ENCODE measurements around the gene ANKRD45.
"Not testable (repeated sequence)": the region's sequence is repeated elsewhere in the genome, so short reads cannot be mapped to it uniquely, and the experiment has no call there.

ANKRD45 gene

DNA sequence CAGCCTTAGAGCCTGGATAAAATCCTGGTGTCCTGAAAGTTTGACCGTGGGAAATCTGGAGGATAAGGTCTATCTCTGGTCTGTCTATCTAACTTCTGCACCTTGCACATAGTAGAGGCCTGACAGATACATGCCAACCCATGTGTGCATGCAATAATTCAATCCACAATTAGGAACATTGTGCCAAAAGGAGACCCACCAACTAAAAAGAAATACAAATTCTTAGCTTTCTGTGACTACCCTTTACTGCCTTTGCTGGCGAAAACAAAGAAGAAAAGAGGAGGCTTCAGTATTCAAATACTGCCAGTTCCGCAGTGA lies 44.7 kb upstream of the ANKRD45 start:
- CTCF ChIA-PET, result interaction anchor here (1.2 kb wide), 1 partner anchor 285 kb away, joined by 3 read pairs; no protein-coding TSS in a partner anchor
- POLR2A ChIA-PET, result interaction anchor here (0.6 to 1.4 kb wide), 10 partner anchors 9 to 289 kb away, joined by 3 to 9 read pairs (median 4); partner anchors contain the start of genes CENPL and DARS2
- no peak for TF ChIP-seq TARDBP (IDR thresholded peaks at IDR 0.05)
- peak; percentile 84; the same call in 1 of the 2 replicates for TF ChIP-seq L3MBTL2 (conservative IDR thresholded peaks at IDR 0.05)
- no peak for DNase-seq (ENCODE audit: extremely low spot score)

- POLR2A ChIA-PET, result no interaction called here
- TF ChIP-seq LEF1 (IDR thresholded peaks at IDR 0.05; ENCODE audit: borderline replicate concordance) (no peak), FOXA1 (IDR thresholded peaks at IDR 0.05) (no peak), FOXM1 (IDR thresholded peaks at IDR 0.05; ENCODE audit: borderline replicate concordance) (no peak), L3MBTL2 (conservative IDR thresholded peaks at IDR 0.05) (no peak), PKNOX1 (IDR thresholded peaks at IDR 0.05) (no peak), ZNF384 (IDR thresholded peaks at IDR 0.05) (no peak), TARDBP (IDR thresholded peaks at IDR 0.05) (no peak), SP1 (IDR thresholded peaks at IDR 0.05) (no peak), SUZ12 (IDR thresholded peaks at IDR 0.05) (no peak), FOXK2 (IDR thresholded peaks at IDR 0.05) (no peak), NFRKB (IDR thresholded peaks at IDR 0.05) (no peak), BHLHE40 (IDR thresholded peaks at IDR 0.05; ENCODE audit: borderline replicate concordance) (no peak)
- no peak for DNase-seq (ENCODE audit: extremely low spot score)
- CTCF ChIA-PET, result no interaction called here
Observed at GRCh38 chr1:173708787-173709186, 39.1 kb upstream of the ANKRD45 start.

DNA sequence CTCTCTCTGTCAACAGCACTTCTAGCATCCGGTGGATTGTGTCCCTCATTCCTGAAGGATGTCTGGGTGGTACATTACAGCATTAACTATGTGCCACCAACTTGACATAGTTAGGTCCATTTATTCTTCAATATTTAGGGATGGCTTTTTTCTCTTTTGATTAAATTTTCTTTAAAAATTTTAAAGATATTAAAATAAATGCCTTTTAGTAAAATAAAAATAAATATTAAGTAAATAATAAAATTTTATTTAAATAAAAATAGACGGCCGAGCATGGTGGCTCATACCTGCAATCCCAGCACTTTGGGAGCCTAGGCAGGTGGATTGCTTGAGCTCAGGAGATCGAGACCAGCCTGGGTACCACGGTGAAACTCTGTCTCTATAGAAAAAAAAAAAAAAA lies 35.5 kb upstream of the ANKRD45 start:
- no peak for DNase-seq (ENCODE audit: extremely low spot score)
- ChIA-PET CTCF (no interaction called here), POLR2A (no interaction called here)
- TF ChIP-seq BHLHE40 (IDR thresholded peaks at IDR 0.05; ENCODE audit: borderline replicate concordance) (no peak), NFRKB (IDR thresholded peaks at IDR 0.05) (no peak), FOXA1 (IDR thresholded peaks at IDR 0.05) (no peak), ARNT (IDR thresholded peaks at IDR 0.05) (no peak), PKNOX1 (IDR thresholded peaks at IDR 0.05) (no peak)

DNA sequence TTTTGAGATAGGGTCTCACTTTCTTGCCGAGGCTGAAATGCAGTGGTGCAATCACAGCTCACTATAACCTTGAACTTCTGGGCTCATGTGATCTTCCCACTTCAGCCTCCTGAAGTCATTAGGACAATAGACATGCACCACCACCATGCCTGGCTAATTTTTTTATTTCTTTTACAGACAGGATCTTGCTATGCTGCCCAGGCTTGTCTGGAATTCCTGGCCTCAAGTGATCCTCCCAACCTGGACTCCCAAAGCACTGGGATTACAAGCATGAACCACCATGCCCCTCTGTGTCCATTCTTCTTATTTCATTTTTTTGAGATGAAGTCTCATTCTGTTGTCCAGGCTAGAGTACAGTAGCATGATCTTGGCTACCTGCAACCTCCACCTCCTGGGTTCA lies 33.1 kb upstream of the ANKRD45 start:
- ChIA-PET POLR2A (no interaction called here), CTCF (interaction anchor here (0.6 kb wide), 1 partner anchor 19 kb away, joined by 3 read pairs; no protein-coding TSS in a partner anchor)
- TF ChIP-seq FOXM1 (IDR thresholded peaks at IDR 0.05; ENCODE audit: borderline replicate concordance) (no peak), SP1 (IDR thresholded peaks at IDR 0.05) (no peak), HDGF (IDR thresholded peaks at IDR 0.05; ENCODE audit: borderline replicate concordance) (no peak), ARNT (IDR thresholded peaks at IDR 0.05) (no peak), ELF4 (IDR thresholded peaks at IDR 0.05) (no peak), LEF1 (IDR thresholded peaks at IDR 0.05; ENCODE audit: borderline replicate concordance) (no peak), BHLHE40 (IDR thresholded peaks at IDR 0.05; ENCODE audit: borderline replicate concordance) (no peak), TARDBP (IDR thresholded peaks at IDR 0.05) (no peak), PKNOX1 (IDR thresholded peaks at IDR 0.05) (no peak)
- DNase-seq (ENCODE audit: extremely low spot score), result no peak

- CTCF ChIA-PET; POLR2A ChIA-PET; DNase-seq (ENCODE audit: extremely low spot score): not testable (repeated sequence)
Observed at GRCh38 chr1:173701299-173701698, 31.6 kb upstream of the ANKRD45 start.

DNA sequence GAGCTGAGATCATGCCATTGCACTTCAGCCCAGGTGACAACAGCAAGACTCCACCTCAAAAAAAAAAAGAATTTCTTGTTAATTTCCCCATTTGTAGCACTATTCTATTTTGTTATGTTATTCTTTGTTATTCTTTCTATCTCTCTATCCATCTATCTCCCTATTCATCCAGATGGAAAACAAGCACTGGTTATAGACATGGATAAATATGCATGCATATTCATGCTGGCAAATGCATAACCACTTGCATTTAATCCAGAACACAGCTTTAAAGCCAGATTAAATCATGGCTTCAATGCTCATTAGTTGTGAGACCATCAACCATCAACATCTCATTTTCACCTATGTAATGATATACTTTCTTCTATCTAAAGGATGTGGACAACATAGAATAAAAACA lies 23.6 kb upstream of the ANKRD45 start:
- DNase-seq (ENCODE audit: extremely low spot score), result no peak
- ChIA-PET CTCF (no interaction called here), POLR2A (no interaction called here)
- TF ChIP-seq ELF4 (IDR thresholded peaks at IDR 0.05) (no peak), PKNOX1 (IDR thresholded peaks at IDR 0.05) (no peak), SUZ12 (IDR thresholded peaks at IDR 0.05) (no peak), FOXK2 (IDR thresholded peaks at IDR 0.05) (no peak), CTBP1 (IDR thresholded peaks at IDR 0.05; ENCODE audit: borderline replicate concordance) (no peak), FOXA1 (IDR thresholded peaks at IDR 0.05) (no peak), HDGF (IDR thresholded peaks at IDR 0.05; ENCODE audit: borderline replicate concordance) (no peak), BHLHE40 (IDR thresholded peaks at IDR 0.05; ENCODE audit: borderline replicate concordance) (no peak), LEF1 (IDR thresholded peaks at IDR 0.05; ENCODE audit: borderline replicate concordance) (no peak), NFRKB (IDR thresholded peaks at IDR 0.05) (no peak), L3MBTL2 (conservative IDR thresholded peaks at IDR 0.05) (no peak), SP1 (IDR thresholded peaks at IDR 0.05) (no peak), TARDBP (IDR thresholded peaks at IDR 0.05) (no peak), FOXM1 (IDR thresholded peaks at IDR 0.05; ENCODE audit: borderline replicate concordance) (no peak), ARNT (IDR thresholded peaks at IDR 0.05) (no peak), ZNF384 (IDR thresholded peaks at IDR 0.05) (no peak)

DNA sequence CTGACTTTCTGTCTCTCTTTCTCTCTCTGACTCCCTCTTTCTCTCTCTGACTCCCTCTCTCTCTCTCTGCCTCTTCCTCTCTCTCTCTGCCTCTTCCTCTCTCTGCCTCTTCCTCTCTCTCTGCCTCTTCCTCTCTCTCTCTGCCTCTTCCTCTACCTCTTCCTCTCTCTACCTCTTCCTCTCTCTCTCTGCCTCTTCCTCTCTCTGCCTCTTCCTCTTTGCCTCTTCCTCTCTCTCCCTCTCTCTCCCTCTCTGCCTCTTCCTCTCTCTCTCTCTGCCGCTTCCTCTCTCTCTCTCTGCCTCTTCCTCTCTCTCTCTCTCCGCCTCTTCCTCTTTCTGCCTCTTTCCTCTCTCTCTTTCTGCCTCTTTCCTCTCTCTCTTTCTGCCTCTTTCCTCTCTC lies 18.6 kb upstream of the ANKRD45 start:
- CTCF ChIA-PET, result no interaction called here
- POLR2A ChIA-PET, result no interaction called here
- no peak for TF ChIP-seq L3MBTL2 (conservative IDR thresholded peaks at IDR 0.05)
- no peak for TF ChIP-seq TARDBP (IDR thresholded peaks at IDR 0.05)
- TF ChIP-seq HDGF (IDR thresholded peaks at IDR 0.05; ENCODE audit: borderline replicate concordance), result no peak
- TF ChIP-seq SP1 (IDR thresholded peaks at IDR 0.05), result no peak
- no peak for TF ChIP-seq NFRKB (IDR thresholded peaks at IDR 0.05)
- no peak for TF ChIP-seq SUZ12 (IDR thresholded peaks at IDR 0.05)
- no peak for TF ChIP-seq ELF4 (IDR thresholded peaks at IDR 0.05)
- TF ChIP-seq ARNT (IDR thresholded peaks at IDR 0.05), result no peak
- no peak for TF ChIP-seq FOXA1 (IDR thresholded peaks at IDR 0.05)
- no peak for TF ChIP-seq FOXM1 (IDR thresholded peaks at IDR 0.05; ENCODE audit: borderline replicate concordance)
- no peak for TF ChIP-seq FOXK2 (IDR thresholded peaks at IDR 0.05)
- no peak for TF ChIP-seq LEF1 (IDR thresholded peaks at IDR 0.05; ENCODE audit: borderline replicate concordance)
- DNase-seq (ENCODE audit: extremely low spot score), result no peak

GRCh38 chr1:173685121-173685520 lies 15.5 kb upstream of the ANKRD45 start:
- POLR2A ChIA-PET, result interaction anchor here (2.1 kb wide), 1 partner anchor 30 kb away, joined by 5 read pairs; the partner anchor contains the start of gene KLHL20
- not testable (repeated sequence) for DNase-seq (ENCODE audit: extremely low spot score)
- CTCF ChIA-PET, result interaction anchor here (1.1 kb wide), 1 partner anchor 10 kb away, joined by 3 read pairs; no protein-coding TSS in a partner anchor

- ChIA-PET CTCF (interaction anchor here (0.6 kb wide), 1 partner anchor 19 kb away, joined by 3 read pairs; no protein-coding TSS in a partner anchor), POLR2A (interaction anchor here (2.1 kb wide), 1 partner anchor 31 kb away, joined by 5 read pairs; the partner anchor contains the start of gene KLHL20)
- not testable (repeated sequence) for DNase-seq (ENCODE audit: extremely low spot score)
Observed at GRCh38 chr1:173683838-173684237, 14.2 kb upstream of the ANKRD45 start.
